Caco-2 (cell line): ENCODE results near the gene TUNAR. TPM values are rescaled to one million over a fixed set of nuclear protein-coding genes. Genes with fewer than 3 reads are reported as not detected.

Experiments
- BruUV-seq: library from RNA; stranded (reverse); fragments of 400-500 nt; replicated peaks from 2 replicates; lab custom pipeline; 2021; lab: Mats Ljungman, UMichigan
- CTCF ChIA-PET: fragments of 300-600 bp; sonication (Branson Sonifier 250); formaldehyde crosslinking; loops from one replicate; lab custom pipeline; 2022; ENCODE audit warnings: antibody characterized with exemption; lab: Charles Lee
- POLR2A ChIA-PET: fragments of 300-600 bp; sonication (Branson Sonifier 250); formaldehyde crosslinking; loops from one replicate; lab custom pipeline; 2022; ENCODE audit warnings: antibody characterized with exemption; lab: Charles Lee
- DNase-seq, 2 experiments: peaks; one replicate each; pipeline versions ENCODE4 v3.0.0 to v3.0.0-alpha.2; 2020 to 2022
- H3K27me3 ChIP-seq: replicated peaks from 2 replicates; pipeline ENCODE4 v1.6.0; 2011; ENCODE audit warnings: low read length; ENCODE audit not compliant: control insufficient read depth, insufficient read depth
- H3K36me3 ChIP-seq: 2 replicates; pipeline ENCODE4 v1.5.1; 2011; ENCODE audit warnings: low read length; ENCODE audit not compliant: control insufficient read depth, insufficient read depth
- H3K4me1 ChIP-seq: fragments of 250-450 bp; sonication (Bioruptor Pico); 2 replicates; pipeline ENCODE4 v1.5.1; 2020; ENCODE audit warnings: mild to moderate bottlenecking
- H3K4me3 ChIP-seq: 2 replicates; pipeline ENCODE4 v1.5.1; 2011; ENCODE audit warnings: low read depth, mild to moderate bottlenecking, control low read depth, low read length
- H3K9me3 ChIP-seq: fragments of 250-450 bp; sonication (Bioruptor Pico); 2 replicates; pipeline ENCODE4 v1.5.1; 2020; ENCODE audit warnings: mild to moderate bottlenecking, moderate library complexity
- H3K27ac Mint-ChIP-seq: one replicate; pipeline ENCODE4 v1.8.0; 2022; ENCODE audit warnings: mixed read lengths; ENCODE audit not compliant: unreplicated experiment
- H3K27me3 Mint-ChIP-seq: one replicate; pipeline ENCODE4 v1.8.0; 2022; ENCODE audit warnings: mixed read lengths; ENCODE audit not compliant: insufficient read depth, unreplicated experiment
- H3K36me3 Mint-ChIP-seq: one replicate; pipeline ENCODE4 v1.8.0; 2022; ENCODE audit warnings: mild to moderate bottlenecking, mixed read lengths; ENCODE audit not compliant: insufficient read depth, unreplicated experiment
- H3K4me1 Mint-ChIP-seq: one replicate; pipeline ENCODE4 v1.8.0; 2022; ENCODE audit warnings: low read depth, mixed read lengths; ENCODE audit not compliant: unreplicated experiment
- H3K4me3 Mint-ChIP-seq: one replicate; pipeline ENCODE4 v1.8.0; 2022; ENCODE audit warnings: mild to moderate bottlenecking, moderate library complexity, mixed read lengths; ENCODE audit not compliant: unreplicated experiment
- H3K9me3 Mint-ChIP-seq: one replicate; pipeline ENCODE4 v1.8.0; 2022; ENCODE audit warnings: mixed read lengths; ENCODE audit not compliant: unreplicated experiment
- intact Hi-C: fragments of 100-400 bp; cut with micrococcal nuclease; formaldehyde crosslinking; loops from one replicate; pipeline ENCODE4 v1.10.0; 2022; ENCODE audit not compliant: unreplicated experiment
- total RNA-seq: library from RNA; stranded (reverse); gene quantifications from 2 replicates; pipeline ENCODE4 v1.2.3, GENCODE V29; 2022
- TF ChIP-seq, protein P1 (sequence below), 2 experiments: fragments of 200-600 bp in 1 of 2; IDR thresholded peaks; 1 replicate in 1 of 2; 2 replicates in 1 of 2; pipeline versions ENCODE4 v1.5.1 to v1.8.0; 2011 to 2022; ENCODE audit warnings: antibody characterized with exemption in 1 of 2, control low read depth in 1 of 2, inconsistent platforms in 1 of 2, low read depth in 1 of 2, low read length in 1 of 2, mild to moderate bottlenecking in 1 of 2, moderate library complexity in 1 of 2; ENCODE audit not compliant: insufficient read depth in 1 of 2, severe bottlenecking in 1 of 2, unreplicated experiment in 1 of 2

Gene TUNAR
- total RNA-seq, 1 experiment from 2014 or later, result not detected

DNA sequence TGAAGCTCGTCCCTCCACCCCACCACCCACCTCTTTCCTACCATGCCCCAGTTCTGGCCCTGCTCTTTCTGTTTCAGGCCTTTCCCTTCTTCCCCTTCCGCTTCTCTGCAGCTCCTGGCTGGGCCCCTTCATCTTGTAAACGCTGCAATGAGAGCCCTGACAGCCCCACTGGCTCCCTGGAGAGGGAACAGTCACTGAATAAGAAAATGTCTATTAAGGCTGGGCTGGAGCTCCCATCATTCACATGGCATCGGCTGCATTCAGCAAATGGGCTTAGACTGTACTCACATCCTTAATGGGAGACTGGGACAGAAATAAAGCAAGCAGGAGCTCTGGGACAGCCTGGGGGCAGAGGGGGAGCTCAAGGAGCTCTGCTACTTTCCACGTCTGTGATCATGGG is 45.2 kb upstream of the TUNAR start:
- TF ChIP-seq, protein P1, sequence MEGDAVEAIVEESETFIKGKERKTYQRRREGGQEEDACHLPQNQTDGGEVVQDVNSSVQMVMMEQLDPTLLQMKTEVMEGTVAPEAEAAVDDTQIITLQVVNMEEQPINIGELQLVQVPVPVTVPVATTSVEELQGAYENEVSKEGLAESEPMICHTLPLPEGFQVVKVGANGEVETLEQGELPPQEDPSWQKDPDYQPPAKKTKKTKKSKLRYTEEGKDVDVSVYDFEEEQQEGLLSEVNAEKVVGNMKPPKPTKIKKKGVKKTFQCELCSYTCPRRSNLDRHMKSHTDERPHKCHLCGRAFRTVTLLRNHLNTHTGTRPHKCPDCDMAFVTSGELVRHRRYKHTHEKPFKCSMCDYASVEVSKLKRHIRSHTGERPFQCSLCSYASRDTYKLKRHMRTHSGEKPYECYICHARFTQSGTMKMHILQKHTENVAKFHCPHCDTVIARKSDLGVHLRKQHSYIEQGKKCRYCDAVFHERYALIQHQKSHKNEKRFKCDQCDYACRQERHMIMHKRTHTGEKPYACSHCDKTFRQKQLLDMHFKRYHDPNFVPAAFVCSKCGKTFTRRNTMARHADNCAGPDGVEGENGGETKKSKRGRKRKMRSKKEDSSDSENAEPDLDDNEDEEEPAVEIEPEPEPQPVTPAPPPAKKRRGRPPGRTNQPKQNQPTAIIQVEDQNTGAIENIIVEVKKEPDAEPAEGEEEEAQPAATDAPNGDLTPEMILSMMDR (IDR thresholded peaks at IDR 0.05; ENCODE audit: insufficient read depth in 1 of 2, low read depth in 1 of 2, low read length in 1 of 2, severe bottlenecking in 1 of 2, unreplicated experiment in 1 of 2), result no peak
- H3K9me3 ChIP-seq, result no peaks in the 10 kb centered on the region
- intact Hi-C loops, result no loop called here
- peaks cover 6% of the 10 kb centered on the region for H3K27me3 Mint-ChIP-seq
- H3K27ac Mint-ChIP-seq, result no peak overlapping the region
- POLR2A ChIA-PET, result no interaction called here
- H3K27me3 ChIP-seq, result no peaks in the 10 kb centered on the region
- H3K4me3 Mint-ChIP-seq, result no peak overlapping the region
- BruUV-seq, result no TSS peak
- CTCF ChIA-PET, result no interaction called here
- no peak overlapping the region for H3K4me3 ChIP-seq
- no peaks in the 10 kb centered on the region for H3K9me3 Mint-ChIP-seq
- H3K36me3 Mint-ChIP-seq, result no peaks in the 10 kb centered on the region
- no peak for DNase-seq
- H3K4me1 Mint-ChIP-seq, result no peaks in the 10 kb centered on the region
- H3K36me3 ChIP-seq, result no peaks in the 10 kb centered on the region
- H3K4me1 ChIP-seq, result no peaks in the 10 kb centered on the region

DNA sequence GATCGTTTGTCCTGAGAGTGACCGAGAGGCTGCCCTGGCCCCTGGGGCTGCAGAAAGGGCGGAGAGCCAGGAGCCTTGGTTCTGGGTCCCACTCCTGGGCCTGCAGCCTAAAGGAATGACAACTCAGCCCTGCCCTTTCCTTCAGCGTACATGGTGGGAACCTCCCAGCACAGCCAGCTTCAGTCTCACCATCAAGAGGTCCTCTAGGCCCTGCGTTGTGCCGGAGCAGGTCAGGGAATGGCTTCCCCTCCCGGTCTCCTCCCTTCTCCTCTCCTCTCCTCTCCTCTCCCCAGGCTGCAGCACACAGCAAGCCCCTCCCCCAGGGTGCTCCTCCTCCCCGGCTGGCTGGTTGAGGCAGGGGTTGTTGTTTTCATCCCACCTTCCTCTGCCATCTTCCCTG is 44.6 kb upstream of the TUNAR start:
- no peaks in the 10 kb centered on the region for H3K4me1 ChIP-seq
- no peak overlapping the region for H3K4me3 Mint-ChIP-seq
- DNase-seq, result no peak
- no peaks in the 10 kb centered on the region for H3K9me3 Mint-ChIP-seq
- TF ChIP-seq, protein P1 (IDR thresholded peaks at IDR 0.05; ENCODE audit: insufficient read depth in 1 of 2, low read depth in 1 of 2, low read length in 1 of 2, severe bottlenecking in 1 of 2, unreplicated experiment in 1 of 2), result no peak
- H3K9me3 ChIP-seq, result no peaks in the 10 kb centered on the region
- H3K36me3 Mint-ChIP-seq, result no peaks in the 10 kb centered on the region
- BruUV-seq, result no TSS peak
- intact Hi-C loops, result no loop called here
- POLR2A ChIA-PET, result no interaction called here
- H3K36me3 ChIP-seq, result no peaks in the 10 kb centered on the region
- no peaks in the 10 kb centered on the region for H3K27me3 ChIP-seq
- no peaks in the 10 kb centered on the region for H3K4me1 Mint-ChIP-seq
- no peak overlapping the region for H3K27ac Mint-ChIP-seq
- H3K27me3 Mint-ChIP-seq, result peaks cover 6% of the 10 kb centered on the region
- CTCF ChIA-PET, result no interaction called here
- no peak overlapping the region for H3K4me3 ChIP-seq

DNA sequence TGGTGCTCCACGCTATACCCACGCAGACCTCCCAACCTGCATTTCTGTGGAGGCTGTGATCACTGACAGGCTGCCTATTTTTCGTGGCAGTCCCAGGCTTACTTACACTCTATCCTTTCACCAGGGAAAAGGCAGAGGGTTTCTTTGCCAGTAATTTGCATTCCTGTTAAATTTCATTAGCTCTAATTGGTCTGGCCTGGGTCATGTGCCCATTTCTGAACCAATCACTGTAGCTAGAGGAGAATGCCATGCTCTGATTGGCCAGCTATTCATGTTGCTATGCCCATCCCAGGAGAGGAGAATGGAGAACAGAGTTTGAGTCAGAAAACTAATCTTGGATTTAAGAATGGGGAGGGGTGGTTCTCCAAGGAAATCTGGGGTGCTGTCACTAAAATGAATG is 43.2 kb upstream of the TUNAR start:
- Histone ChIP-seq H3K4me1 (no peaks in the 10 kb centered on the region), H3K4me3 (no peak overlapping the region), H3K9me3 (no peaks in the 10 kb centered on the region), H3K36me3 (no peaks in the 10 kb centered on the region), H3K27me3 (no peaks in the 10 kb centered on the region)
- intact Hi-C loops, result no loop called here
- ChIA-PET CTCF (no interaction called here), POLR2A (no interaction called here)
- Mint-ChIP-seq H3K4me3 (no peak overlapping the region), H3K27ac (no peak overlapping the region), H3K36me3 (no peaks in the 10 kb centered on the region), H3K4me1 (no peaks in the 10 kb centered on the region), H3K9me3 (no peaks in the 10 kb centered on the region), H3K27me3 (peaks cover 6% of the 10 kb centered on the region)
- no peak for DNase-seq
- TF ChIP-seq, protein P1 (IDR thresholded peaks at IDR 0.05; ENCODE audit: insufficient read depth in 1 of 2, low read depth in 1 of 2, low read length in 1 of 2, severe bottlenecking in 1 of 2, unreplicated experiment in 1 of 2), result no peak
- BruUV-seq, result no TSS peak
